GM13977 (cell line): ENCODE data around the gene THRB.

Experiments used
- DNase-seq: peaks from one replicate; pipeline ENCODE4 v3.0.0; 2012; ENCODE audit warnings: low spot score
- CTCF ChIP-seq: IDR thresholded peaks from 2 replicates; pipeline ENCODE4 v1.5.1; 2012; ENCODE audit warnings: mild to moderate bottlenecking, control low read depth; ENCODE audit not compliant: insufficient read depth; ENCODE audit errors: extremely low read depth, missing control alignments
- in situ Hi-C: fragments of 300-500 bp; cut with MboI; formaldehyde crosslinking; loops from one replicate; pipeline ENCODE4 v1.12.0; 2022; ENCODE audit warnings: low sequenced_read_pairs, low pct_unique_long_range_greater_than_20kb, mixed read lengths, inconsistent platforms; ENCODE audit not compliant: unreplicated experiment

Gene THRB

DNA sequence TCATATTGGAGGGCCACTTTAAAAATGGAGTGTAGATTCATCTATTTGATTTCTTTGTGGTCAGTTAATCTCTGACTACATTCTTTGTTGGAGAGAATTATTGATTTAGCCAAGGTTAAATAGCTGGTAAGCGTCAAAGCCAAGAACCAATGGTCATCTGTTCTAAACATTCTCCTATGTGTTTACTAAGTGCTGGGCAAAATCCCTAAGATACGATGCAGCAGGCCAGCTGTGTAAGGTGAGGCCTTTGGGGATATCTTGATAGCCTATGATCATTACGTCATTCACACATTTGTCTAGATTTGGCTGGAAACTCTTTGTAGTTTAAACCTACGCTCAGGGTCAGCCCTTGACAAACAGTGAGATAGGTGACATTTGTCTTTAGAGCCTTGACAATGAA is 313.4 kb downstream of the THRB start:
- in situ Hi-C loops = no loop called here
- DNase-seq = no peak
- no peak for TF ChIP-seq CTCF

DNA sequence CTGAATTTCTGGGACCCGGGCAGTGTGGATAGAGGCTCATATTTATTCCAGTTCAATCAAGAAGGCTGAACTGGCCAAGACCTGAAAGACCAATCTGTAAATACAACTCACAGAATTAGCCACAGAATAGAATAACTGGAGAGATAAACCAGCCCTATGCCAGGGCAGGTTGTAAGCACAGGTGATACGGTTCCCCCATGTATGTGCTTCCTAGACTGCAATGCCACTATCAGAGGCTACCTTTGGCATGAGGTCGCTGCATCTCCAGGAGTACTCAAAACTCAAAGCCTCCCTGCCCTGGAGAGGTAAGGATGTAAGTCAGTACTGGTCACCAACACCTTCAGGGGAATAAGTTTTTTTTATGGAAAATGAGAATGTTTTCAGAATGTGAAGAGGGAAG is 314.0 kb downstream of the THRB start:
- DNase-seq = no peak
- in situ Hi-C loops = no loop called here
- no peak for TF ChIP-seq CTCF

- in situ Hi-C loops = no loop called here
- no peak for DNase-seq
Measured at GRCh38 chr3:24177201-24177600, 317.4 kb downstream of the THRB start.

GRCh38 chr3:24174614-24175013 is 320.0 kb downstream of the THRB start:
- DNase-seq = no peak
- in situ Hi-C loops = no loop called here
- no peak for TF ChIP-seq CTCF

More at GRCh38 chr3:24177201-24177600, 317.4 kb downstream of the THRB start:
- TF ChIP-seq CTCF = no peak

- no peak for DNase-seq
- TF ChIP-seq CTCF = no peak
- in situ Hi-C loops = no loop called here
Measured at GRCh38 chr3:24168977-24169376, 325.7 kb downstream of the THRB start.

DNA sequence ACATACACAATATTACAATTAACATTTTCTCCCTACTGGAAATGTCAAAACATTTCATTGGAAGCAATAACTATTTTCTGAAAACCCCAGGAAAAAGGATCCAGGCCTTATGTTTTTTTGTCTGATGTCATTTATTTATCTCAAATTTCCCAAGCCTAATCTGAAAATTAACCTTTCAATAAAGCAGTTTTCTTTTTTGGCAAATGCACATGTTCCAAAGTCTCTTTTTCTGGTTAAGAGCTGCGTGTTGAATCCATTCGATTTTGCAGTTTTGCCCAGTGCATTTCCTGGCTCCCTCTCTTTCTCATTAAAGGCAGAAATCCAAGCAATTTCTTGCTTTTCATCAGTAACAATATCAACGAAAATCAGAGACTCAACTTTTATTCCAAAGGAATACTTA is 327.2 kb downstream of the THRB start:
- in situ Hi-C loops = no loop called here
- no peak for DNase-seq
- no peak for TF ChIP-seq CTCF

DNA sequence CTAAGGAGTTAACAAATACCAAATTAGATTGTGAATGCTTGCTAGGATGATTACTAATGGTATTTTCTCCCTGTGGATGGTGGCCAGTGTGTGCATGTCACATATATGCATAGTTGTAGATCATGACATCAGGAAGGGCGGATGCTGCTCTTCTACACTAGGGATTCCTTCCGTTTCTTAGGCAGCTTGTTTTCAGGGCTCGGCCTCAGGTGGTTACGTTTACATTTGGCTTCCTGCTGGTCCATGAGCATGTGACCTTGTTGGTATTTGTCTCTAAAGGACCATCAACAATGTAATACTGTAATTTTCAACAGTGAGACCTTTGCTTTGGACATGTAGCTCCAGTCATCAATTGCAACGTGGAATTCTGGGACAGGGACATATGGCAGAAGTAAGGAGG is 328.1 kb downstream of the THRB start:
- in situ Hi-C loops = no loop called here
- no peak for DNase-seq
- no peak for TF ChIP-seq CTCF
